ENCODE measurements around the gene VKORC1L1.

- TF ChIP-seq CTCF (IDR thresholded peaks at IDR 0.05): no peak
- no peak for TF ChIP-seq POLR2AphosphoS5 (IDR thresholded peaks at IDR 0.05)
- TF ChIP-seq POLR2A (IDR thresholded peaks at IDR 0.05): no peak
- TF ChIP-seq EP300 (IDR thresholded peaks at IDR 0.05): no peak
Measured at GRCh38 chr7:65840446-65840845, 32.4 kb upstream of the VKORC1L1 start.

Measured in sigmoid colon (tissue), 4 donors.